NCI-H524 (cell line): ENCODE measurements around the gene HOGA1.
"Not testable (repeated sequence)": the region's sequence is repeated elsewhere in the genome, so short reads cannot be mapped to it uniquely, and the experiment has no call there.

Source experiments
- DNase-seq, 2 experiments: peaks; one replicate each; lab custom pipeline; 2025; lab: John Stamatoyannopoulos, UW

HOGA1 gene

DNA sequence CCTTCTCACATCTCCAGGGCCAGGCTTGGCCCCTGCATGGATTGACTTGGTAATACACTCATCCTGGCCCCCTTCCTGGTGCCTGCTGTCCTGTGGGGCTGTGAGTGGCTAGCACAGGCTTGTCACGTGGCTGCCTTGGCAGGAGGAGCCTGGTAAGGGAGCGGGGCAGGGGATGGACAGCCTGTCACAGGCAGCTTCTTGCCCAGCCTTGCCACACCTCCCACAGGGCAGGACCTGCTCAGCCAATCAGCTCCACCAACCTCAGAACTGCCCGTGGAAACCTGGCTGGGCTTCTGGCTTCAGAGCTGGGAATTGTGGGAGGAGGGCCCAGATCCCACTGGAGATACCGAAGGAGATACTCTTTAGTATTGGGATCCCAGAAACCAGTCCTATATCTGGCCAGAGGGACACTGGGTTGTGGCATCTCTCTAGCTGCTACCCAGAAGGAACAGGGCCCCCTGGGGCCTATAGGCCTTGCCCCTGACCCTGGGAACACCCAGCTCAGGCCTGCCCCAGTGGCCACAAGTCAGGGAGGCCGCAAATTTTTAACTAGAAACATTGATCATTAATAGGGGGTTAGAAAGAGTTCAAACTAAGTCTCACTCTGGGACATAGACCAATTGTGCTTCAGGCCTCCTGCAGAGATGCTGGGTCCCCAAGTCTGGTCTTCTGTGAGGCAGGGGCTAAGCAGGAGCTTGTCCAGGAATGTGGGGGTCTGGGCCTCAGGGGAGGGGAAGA is at the start of gene HOGA1:
TSS of gene HOGA1 (plus strand) at position 330 of the 738 bp plus-strand sequence. CDS start at position 645, 315 bp downstream.
- DNase-seq = peak in 1 of 2 experiments; percentile 28

DNA sequence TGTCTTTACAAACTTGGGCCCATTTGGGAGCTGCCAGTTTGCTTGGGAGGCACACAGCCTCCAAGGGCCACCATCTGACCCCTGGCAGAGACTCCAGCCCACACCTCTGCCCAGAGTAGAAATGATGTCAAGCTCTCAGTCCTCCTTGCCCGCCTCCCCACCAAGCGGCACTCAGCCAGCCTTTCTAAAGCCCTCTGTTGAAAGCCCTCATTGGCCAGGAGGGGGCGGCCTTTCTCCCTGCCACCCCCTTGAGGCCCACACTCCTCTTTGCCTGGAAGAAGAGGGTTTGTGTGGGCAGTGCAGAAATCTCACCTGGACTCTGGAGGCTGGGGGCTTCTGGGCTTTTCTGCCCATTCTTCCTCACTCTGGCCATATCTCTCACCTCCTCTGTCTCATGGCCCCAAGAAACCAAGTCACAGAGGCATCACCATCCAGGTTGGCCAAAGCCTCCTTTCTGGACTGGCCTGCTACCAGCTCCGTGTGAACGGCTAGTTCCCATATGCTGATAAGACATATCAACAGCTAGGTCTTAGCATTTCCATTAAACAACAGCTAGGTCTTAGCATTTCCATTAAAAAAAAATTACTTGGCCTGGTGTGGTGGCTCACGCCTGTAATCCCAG is 49.3 kb upstream of the HOGA1 start:
- no peak for DNase-seq

DNA sequence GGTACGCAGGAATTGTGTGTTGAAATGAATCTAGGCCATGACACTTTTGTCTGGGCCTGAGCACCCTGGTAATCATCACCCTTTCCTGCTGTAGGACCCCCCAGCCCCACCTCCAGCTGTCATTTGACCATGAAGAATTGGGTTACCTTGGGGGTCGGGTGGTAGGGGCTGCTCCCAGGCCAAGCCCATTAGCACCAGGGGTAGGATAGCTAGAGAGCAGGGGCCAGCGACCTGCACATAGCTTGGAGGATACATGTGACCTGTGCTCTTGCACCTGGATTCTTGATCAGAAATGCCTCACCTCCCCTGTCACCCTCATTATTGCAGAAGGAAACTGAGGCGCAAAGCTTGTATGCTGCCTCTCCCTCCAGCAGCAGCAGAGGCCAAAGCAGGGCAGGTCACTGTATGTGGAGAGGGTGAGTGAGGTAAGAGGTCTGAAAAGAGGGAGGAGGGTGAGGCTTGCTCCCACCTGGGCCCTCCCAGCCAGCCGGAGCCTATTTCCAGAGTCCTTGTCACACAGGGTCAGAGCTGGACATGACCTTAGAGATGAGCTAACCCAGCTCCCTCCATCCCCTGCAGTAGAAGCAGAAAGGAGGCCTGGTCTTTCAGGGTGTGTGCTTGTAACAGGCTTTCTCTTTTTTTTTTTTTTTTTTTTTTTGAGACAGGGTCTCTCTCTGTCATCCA is 46.9 kb upstream of the HOGA1 start:
- DNase-seq = no peak

DNA sequence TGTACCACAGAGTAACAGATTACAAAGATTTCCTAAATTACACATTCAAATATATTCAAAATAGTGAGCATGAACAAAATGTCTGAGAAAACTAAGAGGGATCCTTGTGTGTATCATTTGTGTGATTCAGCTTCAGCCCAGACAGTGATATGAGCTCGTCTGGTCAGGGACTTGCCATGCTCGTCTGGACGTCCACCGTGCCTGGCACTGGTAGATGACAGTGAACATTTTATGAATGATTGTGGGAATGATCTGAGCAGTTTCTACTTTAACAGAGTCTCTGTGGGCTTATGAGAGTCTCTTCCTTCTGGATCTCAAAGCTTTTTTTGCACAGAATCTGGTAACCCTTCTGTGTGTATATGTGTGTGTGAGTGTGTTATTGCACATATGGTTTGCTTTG is 45.8 kb upstream of the HOGA1 start:
- no peak for DNase-seq

DNA sequence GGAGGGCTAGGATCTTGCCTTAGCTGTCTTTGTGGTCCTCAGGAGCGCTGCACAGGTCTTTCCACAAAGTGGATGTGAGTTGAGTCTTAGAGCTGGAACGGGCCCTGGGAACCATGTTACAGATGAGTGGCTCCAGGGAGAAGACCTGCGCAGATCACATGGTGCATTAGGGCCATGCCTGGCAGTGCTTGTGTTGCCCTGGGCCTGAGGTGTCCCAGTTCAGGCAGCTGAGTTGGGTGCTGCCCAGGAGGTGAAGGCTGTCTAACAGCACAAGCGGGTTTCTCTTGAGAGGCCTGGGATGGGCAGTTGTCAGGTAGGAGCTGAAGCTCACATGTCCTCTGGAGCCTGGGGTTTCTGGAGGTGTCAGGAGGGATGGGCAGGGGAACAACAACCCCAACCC is 45.4 kb upstream of the HOGA1 start:
- no peak for DNase-seq

DNA sequence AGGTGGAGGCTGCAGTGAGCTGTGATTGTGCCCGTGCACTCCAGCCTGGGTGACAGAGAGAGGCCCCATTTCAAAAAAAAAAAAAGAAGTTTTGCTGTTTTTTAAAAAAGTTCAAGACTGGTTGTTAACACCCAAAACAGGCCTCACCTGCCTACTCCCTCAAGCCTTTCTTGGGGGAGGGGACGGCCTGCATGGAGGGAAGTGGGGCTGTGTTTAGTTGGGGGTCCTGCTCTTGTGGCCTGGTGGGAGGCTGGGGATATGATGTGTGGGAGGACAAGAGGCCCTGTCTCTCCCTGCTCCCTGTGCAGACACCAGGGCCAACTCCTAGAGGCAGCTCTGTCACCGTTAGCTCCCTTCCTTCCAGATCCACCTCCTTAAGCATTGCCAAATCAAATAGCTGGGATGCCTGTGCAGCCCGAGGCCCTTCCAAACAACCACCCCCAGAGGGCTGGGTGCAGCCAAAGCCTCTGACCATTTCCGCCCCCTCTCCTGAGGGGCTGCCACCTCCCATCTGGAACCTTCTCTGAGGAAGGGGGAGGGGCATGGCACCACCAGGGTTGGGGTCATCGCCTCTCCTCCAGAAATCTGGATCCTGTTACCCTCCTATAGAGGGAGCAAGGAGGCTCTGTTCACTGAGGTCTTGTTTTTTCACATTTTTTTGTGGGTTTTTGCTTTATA is 44.5 kb upstream of the HOGA1 start:
- DNase-seq = no peak

DNA sequence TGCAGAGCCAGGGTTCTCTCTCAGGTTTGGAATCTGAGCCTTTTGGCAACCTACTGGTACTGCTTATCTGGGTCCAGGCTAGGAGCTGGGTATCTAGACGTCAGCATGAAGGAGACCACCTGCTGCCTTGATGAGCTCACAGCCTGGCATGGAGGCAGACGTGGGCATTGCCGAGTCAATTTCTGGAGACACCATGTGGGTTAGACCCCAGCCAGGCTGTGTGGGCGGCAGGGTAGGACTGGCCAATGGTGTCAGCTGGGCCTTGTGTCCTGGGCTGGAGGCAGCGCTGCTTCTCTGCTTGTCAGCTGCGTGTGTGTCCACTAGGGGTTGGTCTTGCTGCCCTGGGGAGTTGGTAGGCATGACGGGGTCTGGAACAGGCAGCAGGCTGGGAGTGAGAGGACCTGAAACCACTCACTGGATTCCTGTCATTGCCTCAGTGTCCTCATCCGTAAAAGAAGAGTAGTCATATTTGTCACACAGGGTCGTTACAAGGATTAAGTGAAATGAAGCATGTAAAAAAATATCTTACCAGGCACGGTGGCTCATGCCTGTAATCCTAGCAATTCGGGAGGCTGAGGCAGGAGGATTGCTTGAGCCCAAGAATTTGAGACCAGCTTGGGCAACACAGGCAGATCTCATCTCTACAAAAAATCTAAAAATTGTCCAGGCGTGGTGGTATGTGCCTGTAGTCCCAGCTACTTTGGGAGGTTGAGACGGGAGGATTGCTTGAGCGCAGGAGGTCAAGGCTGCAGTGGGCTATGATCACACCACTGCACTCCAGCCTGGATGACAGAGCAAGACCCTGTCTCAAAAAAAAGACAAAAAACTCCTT is 43.3 kb upstream of the HOGA1 start:
- DNase-seq = no peak

DNA sequence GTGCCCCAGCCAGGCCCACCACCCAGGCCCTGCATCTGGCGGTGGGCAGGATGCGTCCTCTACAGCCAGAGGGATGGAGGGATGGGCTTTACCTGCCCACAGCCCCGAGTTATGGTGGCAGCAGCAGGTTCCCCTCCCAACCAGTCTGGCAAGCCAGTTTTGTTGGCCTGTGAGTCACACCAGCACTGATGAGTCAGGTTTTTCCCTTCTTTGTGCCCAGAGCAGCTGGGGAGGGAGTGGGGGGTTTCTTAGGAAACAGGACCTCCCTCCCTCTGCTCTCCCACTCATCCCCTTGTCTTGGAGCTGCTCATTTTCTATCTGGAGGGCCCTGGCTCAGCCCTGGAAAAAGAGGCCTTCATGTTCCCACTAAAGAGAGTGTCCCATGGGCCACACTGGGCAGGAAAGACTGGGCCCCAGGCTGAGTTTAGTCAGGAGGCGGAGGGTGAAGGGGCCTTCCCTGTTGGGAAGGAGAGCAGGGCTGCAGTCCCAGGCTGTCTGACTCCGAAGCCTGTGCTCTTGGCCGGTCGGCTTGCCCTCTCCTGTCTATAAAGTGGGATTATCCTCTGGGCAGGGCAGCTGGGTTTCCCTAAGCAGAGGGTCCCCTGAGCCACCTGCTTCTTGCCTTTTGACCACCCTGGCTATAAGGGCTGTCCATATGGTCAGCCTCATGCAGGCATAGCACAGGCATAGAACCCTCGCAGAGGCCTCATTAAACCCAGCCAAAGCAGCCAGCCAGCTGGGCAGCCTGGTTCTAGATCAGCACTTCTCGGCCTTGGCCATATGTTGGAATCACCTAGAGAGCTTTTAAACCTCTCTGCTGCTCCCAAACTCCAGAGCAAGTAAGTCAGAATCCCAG is 41.8 kb upstream of the HOGA1 start:
- DNase-seq = peak; percentile 24 to 74

DNA sequence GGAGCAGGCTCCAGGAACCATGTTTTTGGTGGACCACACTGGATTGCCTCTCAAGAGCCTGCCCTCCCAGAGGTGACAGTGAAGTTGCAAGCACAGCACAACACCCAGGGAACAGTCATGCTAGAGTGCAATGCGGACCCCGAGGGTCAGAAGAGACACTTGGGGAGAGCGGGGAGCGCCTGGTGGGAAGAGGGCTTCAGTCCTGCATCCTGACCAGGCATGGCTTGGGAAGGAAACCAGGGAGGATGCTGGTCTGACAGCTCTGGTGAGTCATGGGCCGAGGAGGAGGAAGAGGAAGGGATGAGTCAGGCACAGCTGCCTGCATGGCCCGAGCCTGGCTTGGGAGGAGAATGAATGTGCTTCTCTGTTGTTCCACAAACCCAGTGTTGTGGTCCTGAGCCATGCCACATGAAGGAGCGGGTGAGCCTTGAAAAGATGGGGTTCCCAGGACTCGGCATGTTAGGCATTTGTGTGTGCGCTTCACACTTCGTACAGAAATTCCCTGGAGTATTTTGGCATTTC is 41.1 kb upstream of the HOGA1 start:
- no peak for DNase-seq

DNA sequence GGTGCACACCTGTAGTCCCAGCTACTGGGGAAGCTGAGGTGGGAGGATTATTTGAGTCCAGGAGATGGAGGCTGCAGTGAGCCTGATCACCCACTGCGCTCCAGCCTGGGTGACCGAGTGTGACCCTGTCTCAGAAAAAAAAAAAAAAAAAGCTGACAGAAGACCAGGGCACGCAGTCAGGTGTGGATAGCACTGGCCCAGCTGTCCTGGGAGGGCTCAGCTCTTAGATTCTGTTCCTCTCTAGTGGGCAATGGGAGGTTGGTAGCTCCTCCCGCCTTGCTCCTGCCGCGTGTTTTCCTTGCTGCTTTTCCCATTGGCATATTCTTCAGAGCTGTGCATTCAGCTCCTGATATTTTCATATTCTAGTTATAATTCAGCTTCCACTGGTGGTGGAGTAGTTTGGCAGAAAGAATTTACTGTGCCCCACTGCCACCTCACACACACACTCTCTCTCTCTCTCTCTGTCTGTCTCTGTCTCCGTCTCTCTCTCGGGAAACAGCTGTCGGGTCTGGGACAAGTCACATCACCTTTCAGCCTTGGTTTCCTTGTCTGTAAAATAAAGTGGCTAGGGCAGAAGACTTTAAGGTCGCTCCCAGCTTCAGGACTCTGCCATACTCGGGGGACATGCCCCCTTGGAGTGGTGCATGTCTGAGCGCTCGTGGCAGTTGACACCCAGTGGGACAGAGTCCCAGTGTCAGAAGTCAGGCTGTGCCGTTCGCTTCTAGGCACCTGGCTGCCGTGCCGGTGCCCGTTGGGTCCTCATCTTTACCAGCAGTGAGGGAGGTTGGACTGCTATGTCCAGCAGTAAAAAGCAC is 37.5 kb upstream of the HOGA1 start:
- no peak for DNase-seq

DNA sequence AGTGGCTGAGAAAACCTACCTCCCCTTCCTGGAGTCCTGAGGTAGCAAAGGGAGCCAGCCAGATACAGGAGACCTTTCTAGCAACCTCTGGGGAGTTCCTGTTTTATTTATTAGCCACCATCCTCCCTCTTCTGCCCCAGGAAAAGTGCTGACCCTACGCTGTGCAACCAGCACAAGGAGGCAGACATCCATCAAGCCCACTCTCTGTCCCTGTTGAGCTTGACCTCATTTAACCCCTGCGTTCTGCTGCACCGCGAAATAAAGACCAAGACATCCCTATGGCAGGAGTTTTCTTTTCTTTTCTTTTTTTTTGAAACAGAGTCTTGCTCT is 37.0 kb upstream of the HOGA1 start:
- no peak for DNase-seq

DNA sequence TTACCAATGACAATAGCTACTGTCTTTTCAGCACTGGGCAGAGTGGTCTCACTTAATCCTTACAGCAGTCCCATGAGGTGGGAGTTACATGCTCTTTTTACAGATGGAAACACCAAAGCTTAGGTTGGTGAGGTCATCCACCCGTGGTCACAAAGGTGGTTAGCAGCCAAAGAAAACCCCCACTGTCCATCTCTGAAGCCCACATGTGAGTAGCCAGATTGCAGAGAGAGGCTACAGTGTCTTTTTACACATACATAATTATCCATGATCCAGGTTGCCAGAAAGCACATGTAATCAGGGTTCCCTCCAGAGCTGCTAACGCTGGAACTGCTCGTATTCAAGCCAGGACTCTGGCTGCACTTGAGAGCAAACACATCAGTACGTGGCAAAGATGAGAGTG is 36.2 kb upstream of the HOGA1 start:
- DNase-seq = no peak

DNA sequence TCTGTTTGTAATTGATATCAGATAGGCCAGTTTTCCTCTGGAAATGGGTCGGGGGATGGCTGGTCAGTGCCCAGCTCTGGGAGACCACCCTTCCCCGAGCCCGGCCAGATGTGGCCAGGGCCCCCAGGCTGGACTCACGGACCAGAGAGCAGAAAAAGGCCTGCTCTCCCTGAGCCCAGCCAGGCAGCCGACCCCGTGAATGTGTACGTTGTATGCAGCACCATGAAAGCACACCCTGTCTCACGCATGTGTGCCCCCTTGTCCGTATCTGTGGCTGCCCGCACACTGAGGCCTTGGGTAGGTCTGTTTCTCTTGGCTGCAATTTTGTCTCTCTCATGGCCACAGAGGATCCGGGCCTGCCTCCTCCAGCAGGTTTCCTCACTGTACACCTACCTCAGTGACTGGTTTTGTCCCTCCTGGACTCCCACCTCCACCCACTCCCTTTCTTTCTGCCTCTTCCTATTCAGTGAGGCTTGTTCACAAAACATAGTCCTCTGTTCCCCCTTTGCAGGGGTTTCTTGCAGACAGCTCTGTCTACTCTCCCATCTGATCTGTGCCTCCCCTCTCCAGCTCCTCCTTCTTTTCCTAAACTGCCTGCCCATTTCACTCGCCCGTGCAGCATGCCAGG is 35.2 kb upstream of the HOGA1 start:
- no peak for DNase-seq

DNA sequence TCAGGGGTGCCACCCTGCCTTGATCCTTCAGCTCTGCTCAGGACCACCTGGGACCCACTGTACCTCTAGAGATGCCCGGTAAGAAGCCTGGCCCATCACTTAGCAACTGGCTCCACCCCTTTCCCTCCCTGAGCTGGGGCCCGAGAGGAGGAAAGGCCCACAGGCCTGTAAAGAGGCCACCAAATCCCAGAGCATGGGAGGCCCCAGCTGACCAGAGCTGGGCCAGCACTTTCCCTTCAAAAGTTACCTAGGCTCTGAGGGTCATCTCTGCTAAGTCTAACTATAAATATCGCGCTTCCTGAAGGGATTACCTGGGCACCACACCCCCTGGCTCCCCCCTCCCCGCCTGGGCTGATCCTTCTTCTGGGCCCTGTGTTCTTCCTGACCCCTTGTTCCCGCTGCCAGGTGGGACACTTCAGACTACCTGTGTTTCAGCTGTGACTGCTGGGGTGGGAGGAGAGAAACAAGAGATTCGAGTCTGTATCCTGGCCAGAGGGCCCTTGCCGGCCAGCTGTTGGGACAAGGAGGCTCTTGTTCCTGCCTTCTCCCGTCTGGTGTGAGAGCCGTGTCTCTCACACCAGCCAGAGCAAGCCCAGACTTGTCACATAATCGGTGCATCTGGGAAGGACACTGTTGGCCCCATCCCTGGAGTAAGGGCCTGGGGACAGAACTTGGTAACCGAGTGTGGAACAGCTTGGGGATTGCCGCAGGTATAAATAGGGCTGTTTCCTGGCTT is 34.4 kb upstream of the HOGA1 start:
- peak in 1 of 2 experiments; percentile 73 for DNase-seq

DNA sequence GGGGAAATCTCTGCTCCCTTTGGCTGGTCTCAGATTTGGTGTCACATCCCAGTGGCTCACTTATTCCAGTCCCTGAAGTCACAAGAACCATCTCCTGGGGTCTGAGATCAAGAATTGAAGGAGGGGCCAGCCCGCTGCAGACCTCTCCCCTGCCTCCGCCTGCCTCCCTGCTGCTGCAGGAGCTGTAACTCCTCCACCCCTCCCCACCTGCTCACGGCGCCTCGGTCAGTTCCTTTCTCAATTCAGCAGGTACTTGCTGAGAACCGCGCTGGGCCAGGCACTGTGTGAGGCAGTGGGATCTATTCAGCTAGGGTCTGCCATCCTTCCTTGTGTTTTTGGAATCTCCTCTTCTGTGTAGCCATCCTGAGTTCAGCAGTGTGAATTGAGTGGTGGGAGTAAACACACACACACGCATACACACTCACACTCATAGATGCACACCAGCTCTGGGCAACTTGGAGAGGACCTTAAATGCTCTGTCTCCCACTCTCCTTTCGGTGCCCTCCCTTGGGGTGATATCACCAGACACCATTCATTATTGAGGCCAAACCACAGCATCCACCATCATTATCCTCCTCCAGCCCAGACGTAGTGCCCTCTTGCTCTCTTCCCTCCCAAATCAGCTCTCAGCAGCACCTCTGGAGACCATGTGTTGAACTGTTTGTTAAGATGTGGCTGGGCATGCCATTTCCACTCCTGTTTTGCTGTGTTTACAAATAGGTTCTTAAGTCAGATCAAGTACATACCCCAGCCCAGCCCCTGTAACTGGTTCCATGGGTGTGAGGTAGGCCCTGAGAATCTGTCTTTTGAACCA is 33.6 kb upstream of the HOGA1 start:
- DNase-seq = no peak

DNA sequence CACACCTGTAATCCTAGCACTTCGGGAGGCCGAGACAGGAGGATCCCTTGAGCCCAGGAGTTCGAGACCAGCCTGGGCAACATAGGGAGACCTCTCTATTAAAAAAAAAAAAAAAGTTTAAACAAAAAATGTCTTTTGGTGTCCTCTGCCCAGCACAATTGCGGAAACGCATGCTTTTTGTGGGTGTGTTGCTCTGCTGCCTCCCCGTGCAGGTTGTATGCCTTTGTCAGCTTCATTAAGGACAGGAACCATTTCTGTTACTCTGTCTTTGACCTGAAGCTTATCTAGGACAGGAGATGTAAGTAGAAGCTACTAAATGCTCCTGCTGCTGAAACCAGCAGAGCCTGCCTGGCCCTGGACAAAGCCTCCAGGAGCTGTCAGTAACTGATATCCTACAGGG is 32.9 kb upstream of the HOGA1 start:
- no peak for DNase-seq

DNA sequence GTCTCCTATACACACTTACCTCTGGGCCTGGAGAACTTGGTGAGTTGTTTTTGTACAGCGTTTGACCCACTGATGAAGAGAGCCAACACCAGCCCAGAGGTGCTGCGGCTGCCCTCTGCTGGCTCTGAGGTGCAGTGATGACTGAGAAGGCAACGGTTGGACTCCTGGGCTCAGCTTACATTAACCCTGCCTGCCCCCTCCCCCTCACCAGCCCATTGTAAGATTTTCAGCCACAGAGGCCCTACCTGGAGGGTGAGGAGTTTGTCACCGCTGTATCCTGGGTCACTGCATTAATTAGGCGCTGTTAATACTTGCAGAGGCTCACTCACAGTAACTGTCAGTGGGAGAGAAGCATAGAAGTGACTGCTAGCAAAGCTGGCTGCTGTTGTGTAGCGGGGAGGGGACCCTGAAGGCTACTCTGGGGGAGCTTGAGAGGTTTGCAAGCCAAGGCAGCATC is 30.6 kb upstream of the HOGA1 start:
- peak in 1 of 2 experiments; percentile 28 for DNase-seq

DNA sequence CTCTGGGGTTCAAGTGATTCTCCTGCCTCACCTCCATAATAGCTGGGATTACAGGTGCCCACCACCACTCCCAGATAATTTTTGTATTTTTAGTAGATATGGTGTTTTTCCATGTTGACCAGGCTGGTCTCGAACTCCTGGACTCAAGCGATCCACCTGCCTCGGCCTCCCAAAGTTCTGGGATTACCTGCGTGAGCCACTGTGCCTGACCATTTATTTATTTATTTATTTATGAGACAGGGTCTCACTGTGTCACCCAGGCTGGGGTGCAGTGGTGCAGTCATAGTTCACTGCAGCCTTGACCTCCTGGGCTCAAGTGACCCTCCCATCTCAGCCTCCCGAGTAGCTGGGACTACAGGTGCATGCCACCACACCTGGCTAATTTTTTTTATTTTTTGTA is 29.9 kb upstream of the HOGA1 start:
- not testable (repeated sequence) for DNase-seq
